Keratinocyte (primary cell): ENCODE results near the gene BID. TPM values are rescaled to one million over a fixed set of nuclear protein-coding genes. Genes with fewer than 3 reads are reported as not detected.

Experiments
- DNase-seq: peaks from one replicate; pipeline ENCODE4 v3.0.0-alpha.2; 2011; ENCODE audit warnings: low read depth, missing footprints, low spot score
- FAIRE-seq: peaks from 2 replicates; lab custom pipeline; 2011; peaks lifted over from hg19 to GRCh38; lab: Jason Lieb, UNC
- H2AFZ ChIP-seq: 2 replicates; pipeline ENCODE4 v1.6.0; 2012; ENCODE audit warnings: low read length, control low read depth, inconsistent platforms; ENCODE audit not compliant: control insufficient read depth
- H3K27ac ChIP-seq: 2 replicates; pipeline ENCODE4 v1.5.1; 2011; ENCODE audit warnings: low read length; ENCODE audit not compliant: control insufficient read depth, insufficient read depth
- H3K27me3 ChIP-seq: 3 replicates; pipeline ENCODE4 v1.6.0; 2011; ENCODE audit warnings: low read length; ENCODE audit not compliant: control insufficient read depth, insufficient read depth; ENCODE audit errors: extremely low read depth
- H3K36me3 ChIP-seq, 2 experiments: 2 replicates in 1 of 2; 3 replicates in 1 of 2; pipeline ENCODE4 v1.5.1; 2011; ENCODE audit warnings: low read length in 2 of 2, mild to moderate bottlenecking in 1 of 2; ENCODE audit not compliant: control insufficient read depth in 2 of 2, insufficient read depth in 2 of 2; ENCODE audit errors: extremely low read depth in 1 of 2
- H3K4me1 ChIP-seq: 3 replicates; pipeline ENCODE4 v1.5.1; 2011; ENCODE audit warnings: low read length; ENCODE audit not compliant: control insufficient read depth, insufficient read depth; ENCODE audit errors: extremely low read depth
- H3K4me2 ChIP-seq: 3 replicates; pipeline ENCODE4 v1.6.0; 2011; ENCODE audit warnings: low read depth, low read length; ENCODE audit not compliant: control insufficient read depth, insufficient read depth; ENCODE audit errors: extremely low read depth
- H3K4me3 ChIP-seq, 3 experiments: fragments of 200-600 bp in 1 of 3; sonication (generic) in 1 of 3; 2 replicates in 2 of 3; 3 replicates in 1 of 3; pipeline ENCODE4 v1.5.1; 2011 to 2016; ENCODE audit warnings: low read length in 3 of 3, mild to moderate bottlenecking in 3 of 3, control low read depth in 2 of 3, inconsistent platforms in 1 of 3, low read depth in 1 of 3, mixed read lengths in 1 of 3, mixed run types in 1 of 3, moderate library complexity in 1 of 3; ENCODE audit not compliant: control insufficient read depth in 2 of 3, insufficient read depth in 2 of 3; ENCODE audit errors: extremely low read depth in 1 of 3
- H3K79me2 ChIP-seq: 2 replicates; pipeline ENCODE4 v1.6.0; 2012; ENCODE audit warnings: low read length; ENCODE audit not compliant: control insufficient read depth, insufficient read depth
- H3K9ac ChIP-seq: 3 replicates; pipeline ENCODE4 v1.6.0; 2011; ENCODE audit warnings: low read length; ENCODE audit not compliant: control insufficient read depth, insufficient read depth; ENCODE audit errors: extremely low read depth
- H3K9me1 ChIP-seq: 3 replicates; pipeline ENCODE4 v1.6.0; 2011; ENCODE audit warnings: low read length; ENCODE audit not compliant: control insufficient read depth, insufficient read depth; ENCODE audit errors: extremely low read depth
- H3K9me3 ChIP-seq: 2 replicates; pipeline ENCODE4 v1.5.1; 2012; ENCODE audit warnings: low read depth, low read length; ENCODE audit not compliant: control insufficient read depth
- H4K20me1 ChIP-seq: 3 replicates; pipeline ENCODE4 v1.6.0; 2011; ENCODE audit warnings: low read length; ENCODE audit not compliant: control insufficient read depth, insufficient read depth; ENCODE audit errors: extremely low read depth
- CTCF ChIP-seq, 3 experiments: IDR thresholded peaks in 1 of 3; conservative IDR thresholded peaks in 1 of 3; optimal IDR thresholded peaks in 1 of 3; 2 replicates in 2 of 3; 3 replicates in 1 of 3; pipeline versions ENCODE3 to v1.5.1; 2011; ENCODE audit warnings: low read length in 3 of 3, mild to moderate bottlenecking in 3 of 3, moderate library complexity in 2 of 3, control low read depth in 1 of 3, inconsistent platforms in 1 of 3; ENCODE audit not compliant: insufficient read depth in 2 of 3; ENCODE audit errors: extremely low read depth in 1 of 3
- EZH2 ChIP-seq: IDR thresholded peaks from one replicate; pipeline ENCODE4 v1.6.1; 2012; ENCODE audit warnings: inconsistent platforms, mild to moderate bottlenecking, low read length, moderate library complexity
- dilution Hi-C: fragments of 300-500 bp; cut with MboI; formaldehyde crosslinking; loops from one replicate; pipeline ENCODE4 v1.7.0; 2020; ENCODE audit warnings: low sequenced_read_pairs; ENCODE audit not compliant: extremely low pct_ligation_motif_present
- polyA plus RNA-seq, 5 experiments: library from polyadenylated mRNA; depleted of rRNA in 3 of 5; stranded (reverse) in 3 of 5; stranded (forward) in 1 of 5; unstranded in 1 of 5; fragments of >200 nt; gene quantifications; 1 replicate in 1 of 5; 2 replicates in 3 of 5; 3 replicates in 1 of 5; pipeline versions ENCODE4 v1.2.1 to v1.2.3, GENCODE V29; 2011 to 2012; ENCODE audit warnings: missing spikeins in 2 of 5, low read depth in 1 of 5, low replicate concordance in 1 of 5

Gene BID
- polyA plus RNA-seq, 1 donor (not counting 4 experiments of a cell fraction or from before 2014, with no cell fraction given) = 46.0 TPM

- peak overlapping the region; percentile 44 for H3K9ac ChIP-seq
These were observed 7.9 kb upstream of the BID start for GRCh38 chr22:17782158-17782557.

GRCh38 chr22:17781319-17782031 lies 7.2 kb upstream of the BID start:
- Histone ChIP-seq H3K36me3 (no peaks in the 10 kb centered on the region), H3K9ac (peak overlapping the region; percentile 44), H4K20me1 (no peaks in the 10 kb centered on the region), H3K27ac (peak overlapping the region; percentile 26), H3K79me2 (no peaks in the 10 kb centered on the region), H3K4me3 (no peak overlapping the region), H3K9me3 (no peaks in the 10 kb centered on the region), H3K4me1 (peaks cover 21% of the 10 kb centered on the region), H3K27me3 (no peaks in the 10 kb centered on the region), H3K9me1 (peaks cover 5% of the 10 kb centered on the region), H3K4me2 (peak overlapping the region; percentile 37), H2AFZ (no peak overlapping the region)
- FAIRE-seq (peak; percentile 43), DNase-seq (peak; percentile 52)
- TF ChIP-seq EZH2 (no peak), CTCF (optimal IDR thresholded peaks at IDR 0.05 in 1 of 3, IDR thresholded peaks at IDR 0.05 in 1 of 3, conservative IDR thresholded peaks at IDR 0.05 in 1 of 3; ENCODE audit: extremely low read depth in 1 of 3, insufficient read depth in 2 of 3, low read length in 3 of 3) (no peak)
- dilution Hi-C loops = no loop called here

More at GRCh38 chr22:17782158-17782557, 7.9 kb upstream of the BID start:
- FAIRE-seq (no peak), DNase-seq (no peak)
- no peaks in the 10 kb centered on the region for H3K27me3 ChIP-seq
- H2AFZ ChIP-seq = no peak overlapping the region
- H3K4me3 ChIP-seq = no peak overlapping the region
- no peaks in the 10 kb centered on the region for H3K79me2 ChIP-seq
- dilution Hi-C loops = no loop called here
- peak overlapping the region; percentile 37 for H3K4me2 ChIP-seq
- H3K9me1 ChIP-seq = peaks cover 5% of the 10 kb centered on the region
- H3K27ac ChIP-seq = no peak overlapping the region
- no peaks in the 10 kb centered on the region for H3K9me3 ChIP-seq
- H3K4me1 ChIP-seq = peaks cover 28% of the 10 kb centered on the region
- TF ChIP-seq EZH2 = no peak
- no peak for TF ChIP-seq CTCF (optimal IDR thresholded peaks at IDR 0.05 in 1 of 3, IDR thresholded peaks at IDR 0.05 in 1 of 3, conservative IDR thresholded peaks at IDR 0.05 in 1 of 3; ENCODE audit: extremely low read depth in 1 of 3, insufficient read depth in 2 of 3, low read length in 3 of 3)
- no peaks in the 10 kb centered on the region for H4K20me1 ChIP-seq
- H3K36me3 ChIP-seq = no peaks in the 10 kb centered on the region
